HepG2 (cell line): Measurements from ENCODE around the gene TMEM8B. TPM values are rescaled to one million over a fixed set of nuclear protein-coding genes. Genes with fewer than 3 reads are reported as not detected.

Experiments used
- ATAC-seq: fragments of 200-7000 bp; cut with Tn5 transposase; 3 replicates; pipeline ENCODE4 v1.9.1; 2020; ENCODE audit warnings: mild to moderate bottlenecking, moderate library complexity
- BruUV-seq: library from RNA; stranded (reverse); fragments of 400-500 nt; replicated peaks from 2 replicates; lab custom pipeline; 2021; lab: Mats Ljungman, UMichigan
- CTCF ChIA-PET: fragments of 300-600 bp; formaldehyde crosslinking; extraction: SDS; loops from one replicate; lab custom pipeline; 2021; ENCODE audit warnings: low total read pairs, inconsistent platforms, low intra/inter-chr PET ratio; lab: Yijun Ruan, JAX
- POLR2A ChIA-PET: fragments of 350-600 bp; sonication (Branson Sonifier 250); formaldehyde crosslinking; loops from one replicate; lab custom pipeline; 2020; ENCODE audit warnings: antibody characterized with exemption, inconsistent platforms; lab: Yijun Ruan, JAX
- DNase-seq: peaks from one replicate; pipeline ENCODE4 v3.0.0-alpha.2; 2015; ENCODE audit warnings: low spot score
- FAIRE-seq: peaks from 3 replicates; lab custom pipeline; 2011; peaks lifted over from hg19 to GRCh38; lab: Jason Lieb, UNC
- H2AFZ ChIP-seq: one replicate; pipeline ENCODE4 v1.6.1; 2011; ENCODE audit warnings: low read length, inconsistent platforms
- H3K27ac ChIP-seq: fragments of 300-600 bp; 3 replicates; pipeline ENCODE4 v1.8.0; 2011; ENCODE audit warnings: mixed run types, mild to moderate bottlenecking, mixed read lengths, low read length, inconsistent platforms; ENCODE audit not compliant: insufficient read depth; ENCODE audit errors: extremely low read length
- H3K27me3 ChIP-seq, 2 experiments: fragments of 200-600 bp in 1 of 2; 2 replicates in 1 of 2; 3 replicates in 1 of 2; pipeline versions ENCODE4 v1.6.0 to v1.8.0; 2011; ENCODE audit warnings: low read length in 2 of 2, mild to moderate bottlenecking in 2 of 2, moderate library complexity in 2 of 2, inconsistent platforms in 1 of 2; ENCODE audit not compliant: insufficient read depth in 2 of 2, control insufficient read depth in 1 of 2
- H3K36me3 ChIP-seq, 2 experiments: fragments of 200-600 bp in 1 of 2; replicated peaks in 1 of 2; 2 replicates in 1 of 2; 3 replicates in 1 of 2; pipeline versions ENCODE4 v1.5.1 to v1.8.0; 2011; ENCODE audit warnings: low read length in 2 of 2, inconsistent platforms in 1 of 2; ENCODE audit not compliant: insufficient read depth in 2 of 2, control insufficient read depth in 1 of 2
- H3K4me1 ChIP-seq: 2 replicates; pipeline ENCODE4 v1.5.1; 2012; ENCODE audit warnings: low read length, inconsistent platforms; ENCODE audit not compliant: insufficient read depth
- H3K4me2 ChIP-seq: 2 replicates; pipeline ENCODE4 v1.6.0; 2011; ENCODE audit warnings: low read depth, low read length, inconsistent platforms
- H3K4me3 ChIP-seq, 3 experiments: fragments of 200-600 bp in 1 of 3; sonication (generic), shearing (Covaris generic) in 1 of 3; replicated peaks in 1 of 3; 2 replicates each; pipeline ENCODE4 v1.5.1; 2011 to 2016; ENCODE audit warnings: low read length in 3 of 3, inconsistent platforms in 2 of 3, low read depth in 2 of 3, mild to moderate bottlenecking in 2 of 3, control low read depth in 1 of 3, mixed read lengths in 1 of 3; ENCODE audit not compliant: insufficient read depth in 1 of 3
- H3K79me2 ChIP-seq: one replicate; pipeline ENCODE4 v1.6.1; 2011; ENCODE audit warnings: low read length, inconsistent platforms; ENCODE audit not compliant: insufficient read depth
- H3K9ac ChIP-seq: 2 replicates; pipeline ENCODE4 v1.6.0; 2011; ENCODE audit warnings: mild to moderate bottlenecking, low read depth, low read length, inconsistent platforms; ENCODE audit not compliant: insufficient read depth
- H3K9me3 ChIP-seq: 2 replicates; pipeline ENCODE4 v1.5.1; 2012; ENCODE audit warnings: mild to moderate bottlenecking, low read length
- H4K20me1 ChIP-seq: 2 replicates; pipeline ENCODE4 v1.6.0; 2011; ENCODE audit warnings: inconsistent platforms, mild to moderate bottlenecking, low read length, moderate library complexity; ENCODE audit not compliant: insufficient read depth
- ATAD3A ChIP-seq: sonication (generic); formaldehyde crosslinking; IDR thresholded peaks from 2 replicates; pipeline ENCODE4 v1.4.0; 2020; ENCODE audit warnings: missing genetic modification reagents
- CC2D1A ChIP-seq: sonication (generic); formaldehyde crosslinking; IDR thresholded peaks from 2 replicates; pipeline ENCODE4 v1.8.1; 2023; ENCODE audit warnings: mild to moderate bottlenecking, missing genetic modification reagents
- GPN1 ChIP-seq: sonication (generic); formaldehyde crosslinking; IDR thresholded peaks from 2 replicates; pipeline ENCODE4 v1.5.1; 2020; ENCODE audit warnings: missing genetic modification reagents, borderline replicate concordance
- HOXD1 ChIP-seq: sonication (generic); formaldehyde crosslinking; IDR thresholded peaks from 2 replicates; pipeline ENCODE4 v1.5.0; 2020; ENCODE audit warnings: missing genetic modification reagents
- JUNB ChIP-seq: sonication (generic); formaldehyde crosslinking; IDR thresholded peaks from 2 replicates; pipeline ENCODE4 v1.8.0; 2022; ENCODE audit warnings: missing genetic modification reagents, mild to moderate bottlenecking, borderline replicate concordance
- KDM1A ChIP-seq: IDR thresholded peaks from 2 replicates; pipeline ENCODE4 v1.6.1; 2016; ENCODE audit warnings: missing compliant biosample characterization
- KLF16 ChIP-seq, 2 experiments: sonication (generic) in 1 of 2; formaldehyde crosslinking in 1 of 2; IDR thresholded peaks; 2 replicates each; pipeline versions ENCODE4 v1.6.1 to v1.8.0; 2016 to 2023; ENCODE audit warnings: missing genetic modification reagents in 2 of 2, missing compliant biosample characterization in 1 of 2
- MAF1 ChIP-seq: sonication (generic); formaldehyde crosslinking; IDR thresholded peaks from 2 replicates; pipeline ENCODE4 v1.5.0; 2020; ENCODE audit warnings: missing genetic modification reagents, borderline replicate concordance
- MAFF ChIP-seq: IDR thresholded peaks from 2 replicates; pipeline ENCODE4 v1.6.1; 2011; ENCODE audit warnings: low read depth, low read length, improper control_type of control experiment
- MAFK ChIP-seq, 2 experiments: IDR thresholded peaks in 1 of 2; conservative IDR thresholded peaks in 1 of 2; 2 replicates each; pipeline ENCODE4 v1.6.1; 2011; ENCODE audit warnings: improper control_type of control experiment in 2 of 2, low read length in 2 of 2
- MIER2 ChIP-seq: IDR thresholded peaks from 2 replicates; pipeline ENCODE4 v1.6.1; 2016; ENCODE audit warnings: missing biosample characterization, missing genetic modification reagents
- NFE2L2 ChIP-seq: fragments of 150-350 bp; IDR thresholded peaks from 2 replicates; pipeline ENCODE4 v1.6.1; 2014; ENCODE audit warnings: low read length
- RBFOX2 ChIP-seq: fragments of 200-400 bp; formaldehyde crosslinking; IDR thresholded peaks from 2 replicates; pipeline ENCODE4 v1.6.1; 2017; ENCODE audit warnings: low read depth, mild to moderate bottlenecking, low read length
- SAFB2 ChIP-seq: sonication (generic); formaldehyde crosslinking; IDR thresholded peaks from 2 replicates; pipeline ENCODE4 v1.5.1; 2020; ENCODE audit warnings: missing genetic modification reagents, low read depth, mild to moderate bottlenecking, borderline replicate concordance
- SMAD9 ChIP-seq: sonication (generic); formaldehyde crosslinking; IDR thresholded peaks from 2 replicates; pipeline ENCODE4 v1.5.1; 2020; ENCODE audit warnings: mild to moderate bottlenecking, missing genetic modification reagents
- SMC3 ChIP-seq: IDR thresholded peaks from 2 replicates; pipeline ENCODE4 v1.6.1; 2011; ENCODE audit warnings: low read length, improper control_type of control experiment
- U2AF2 ChIP-seq: fragments of 200-400 bp; formaldehyde crosslinking; IDR thresholded peaks from 2 replicates; pipeline ENCODE4 v1.6.1; 2017; ENCODE audit warnings: low read depth, mild to moderate bottlenecking, low read length
- ZNF24 ChIP-seq: fragments of 450-650 bp; IDR thresholded peaks from 2 replicates; pipeline ENCODE4 v1.6.1; 2017; ENCODE audit warnings: antibody characterized with exemption, mild to moderate bottlenecking
- ZNF331 ChIP-seq: sonication (generic); formaldehyde crosslinking; IDR thresholded peaks from 2 replicates; pipeline ENCODE4 v1.4.0; 2020; ENCODE audit warnings: missing genetic modification reagents
- ZNF672 ChIP-seq: sonication (generic); formaldehyde crosslinking; IDR thresholded peaks from 2 replicates; pipeline ENCODE4 v1.8.1; 2022; ENCODE audit warnings: missing genetic modification reagents
- ZNF703 ChIP-seq: sonication (generic); formaldehyde crosslinking; IDR thresholded peaks from 2 replicates; pipeline ENCODE4 v1.5.1; 2020; ENCODE audit warnings: missing genetic modification reagents, mild to moderate bottlenecking, moderate library complexity, borderline replicate concordance
- WGBS: methylation state at CpG from one replicate; pipeline ENCODE4 v1.1.6; 2017; ENCODE audit warnings: low lambda C conversion rate; 5-methylcytosine and 5-hydroxymethylcytosine counted together
- in situ Hi-C: cut with HindIII; loops from 2 replicates; pipeline ENCODE4 v1.10.0; 2017; ENCODE audit warnings: low pct_unique_long_range_greater_than_20kb; ENCODE audit not compliant: extremely low pct_ligation_motif_present
- intact Hi-C: fragments of 100-400 bp; cut with micrococcal nuclease; formaldehyde crosslinking; loops from one replicate; pipeline ENCODE4 v1.10.0; 2022; ENCODE audit not compliant: unreplicated experiment
- polyA plus RNA-seq, 8 experiments: library from polyadenylated mRNA; depleted of rRNA in 3 of 8; stranded (reverse) in 7 of 8; unstranded in 1 of 8; fragments of >200 nt; fragmentation: Illumina TruSeq in 4 of 8; extraction: Trizol in 4 of 8; gene quantifications; 2 replicates each; pipeline versions ENCODE4 v1.2.1 to v1.2.3, GENCODE V29; 2011 to 2016; ENCODE audit warnings: low read depth in 4 of 8, missing spikeins in 1 of 8, mixed read lengths in 1 of 8; ENCODE audit not compliant: insufficient read depth in 1 of 8
- total RNA-seq, 5 experiments: library from RNA; depleted of rRNA; stranded (reverse); fragments of >200 nt; fragmentation: Illumina TruSeq; extraction: Trizol; gene quantifications; 2 replicates each; pipeline ENCODE4 v1.2.3, GENCODE V29; 2016; ENCODE audit warnings: low read depth in 1 of 5
- TF ChIP-seq, protein P1 (sequence below): sonication (generic); formaldehyde crosslinking; IDR thresholded peaks from 2 replicates; pipeline ENCODE4 v1.5.0; 2020; ENCODE audit warnings: missing genetic modification reagents

Gene TMEM8B
- total and polyA plus RNA-seq, 2 of the 13 experiments (the other 11 are each of a cell fraction or from before 2014, with no cell fraction given), result 2.1 to 2.7 TPM

DNA sequence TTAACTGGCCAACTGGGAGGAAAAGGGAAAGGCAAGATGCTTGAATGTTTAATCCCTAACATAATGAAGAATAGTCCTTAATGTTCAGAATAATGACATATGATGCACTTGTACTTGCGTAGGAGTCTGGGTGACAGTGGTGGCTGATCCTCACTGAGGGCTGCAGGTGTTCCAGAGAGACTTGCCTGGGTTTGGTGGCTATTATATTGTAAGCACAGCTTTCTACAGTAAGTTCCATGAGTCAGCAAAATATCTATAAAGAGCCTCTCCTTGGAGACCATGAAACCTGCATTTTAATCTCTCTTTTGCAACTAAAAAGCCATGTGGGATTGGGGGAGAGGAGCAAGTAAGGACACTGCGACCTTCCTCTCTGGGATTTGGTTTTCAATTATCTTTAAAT, 39.5 kb upstream of the TMEM8B start:
- no peak for ATAC-seq
- Histone ChIP-seq H3K4me2 (no peak overlapping the region), H3K9ac (no peak overlapping the region), H3K9me3 (no peaks in the 10 kb centered on the region), H3K27ac (no peak overlapping the region), H3K4me3 (no peak overlapping the region), H3K4me1 (no peaks in the 10 kb centered on the region; the same call in 1 of the 2 replicates), H4K20me1 (no peaks in the 10 kb centered on the region), H3K79me2 (no peaks in the 10 kb centered on the region), H3K27me3 (no peaks in the 10 kb centered on the region), H2AFZ (no peak overlapping the region), H3K36me3 (peaks cover 3 to 11% of the 10 kb centered on the region in 2 experiments)
- DNase-seq, result no peak
- POLR2A ChIA-PET, result interaction anchor here (1.0 kb wide), 1 partner anchor 22 kb away, joined by 3 read pairs; no protein-coding TSS in a partner anchor
- WGBS, result 100% methylated on average over 2 of the region's 2 CpGs
- in situ Hi-C loops (loop anchor here (5.0 kb wide), 1 partner anchor 93 kb away; no protein-coding TSS in a partner anchor), intact Hi-C loops (no loop called here)
- TF ChIP-seq NFE2L2, result peak; percentile 45; the same call in 1 of the 2 replicates
- peak; percentile 90 for TF ChIP-seq MAFF
- TF ChIP-seq KDM1A, result no peak
- TF ChIP-seq MAFK (conservative IDR thresholded peaks at IDR 0.05 in 1 of 2, IDR thresholded peaks at IDR 0.05 in 1 of 2; ENCODE audit: low read length in 2 of 2), result peak; percentile 91 to 95
- no peak for TF ChIP-seq ATAD3A
- no peak for TF ChIP-seq U2AF2
- no TSS peak for BruUV-seq
- no peak for FAIRE-seq
- CTCF ChIA-PET, result interaction anchor here (1.3 to 2.4 kb wide), 4 partner anchors 24 to 93 kb away, joined by 7 to 26 read pairs (median 13); no protein-coding TSS in a partner anchor

DNA sequence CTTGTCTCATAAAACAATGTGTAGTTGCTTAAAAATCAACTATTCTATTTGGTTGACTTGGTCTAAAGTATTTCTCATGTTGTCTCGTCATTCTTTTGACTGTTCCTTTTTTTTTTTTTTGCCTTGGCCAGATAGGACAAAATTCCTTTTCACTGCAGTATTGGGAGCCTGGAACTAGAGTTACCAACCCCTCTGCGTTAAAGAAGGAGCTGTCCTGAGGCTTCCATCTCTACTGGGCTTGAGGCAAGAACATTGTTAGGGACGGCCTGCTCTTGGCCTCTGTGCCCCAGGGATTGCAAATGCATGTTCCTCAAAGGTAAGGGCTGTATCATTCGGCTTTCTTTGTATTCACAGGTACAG, 39.0 kb upstream of the TMEM8B start:
- no peak overlapping the region for H3K27ac ChIP-seq
- CTCF ChIA-PET, result interaction anchor here (1.3 to 2.4 kb wide), 4 partner anchors 24 to 92 kb away, joined by 7 to 26 read pairs (median 13); no protein-coding TSS in a partner anchor
- H3K9me3 ChIP-seq, result no peaks in the 10 kb centered on the region
- FAIRE-seq (no peak), DNase-seq (no peak), ATAC-seq (peak; percentile 18; the same call in 1 of the 3 replicates)
- H3K9ac ChIP-seq, result no peak overlapping the region
- H3K79me2 ChIP-seq, result no peaks in the 10 kb centered on the region
- intact Hi-C loops, result loop anchor here (2.0 kb wide), 2 partner anchors 37 to 93 kb away; no protein-coding TSS in a partner anchor
- no peak for TF ChIP-seq ZNF672
- TF ChIP-seq SMC3, result no peak
- TF ChIP-seq HOXD1 (CRISPR knock-in tag), result no peak
- TF ChIP-seq MAF1 (CRISPR knock-in tag), result no peak
- no peak for TF ChIP-seq ZNF331 (CRISPR knock-in tag)
- TF ChIP-seq SAFB2, result no peak
- no peak for TF ChIP-seq MIER2 (CRISPR knock-in tag)
- no peak for TF ChIP-seq GPN1 (CRISPR knock-in tag)
- TF ChIP-seq ZNF703 (CRISPR knock-in tag), result no peak
- TF ChIP-seq KLF16 (CRISPR knock-in tag; IDR thresholded peaks at IDR 0.05), result no peak
- TF ChIP-seq CC2D1A, result no peak
- no peak for TF ChIP-seq JUNB
- no peak for TF ChIP-seq RBFOX2
- no peak for TF ChIP-seq SMAD9
- no peak for TF ChIP-seq ZNF24
- TF ChIP-seq, protein P1, sequence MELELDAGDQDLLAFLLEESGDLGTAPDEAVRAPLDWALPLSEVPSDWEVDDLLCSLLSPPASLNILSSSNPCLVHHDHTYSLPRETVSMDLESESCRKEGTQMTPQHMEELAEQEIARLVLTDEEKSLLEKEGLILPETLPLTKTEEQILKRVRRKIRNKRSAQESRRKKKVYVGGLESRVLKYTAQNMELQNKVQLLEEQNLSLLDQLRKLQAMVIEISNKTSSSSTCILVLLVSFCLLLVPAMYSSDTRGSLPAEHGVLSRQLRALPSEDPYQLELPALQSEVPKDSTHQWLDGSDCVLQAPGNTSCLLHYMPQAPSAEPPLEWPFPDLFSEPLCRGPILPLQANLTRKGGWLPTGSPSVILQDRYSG, result no peak
- H3K27me3 ChIP-seq, result no peaks in the 10 kb centered on the region
- H3K4me2 ChIP-seq, result no peak overlapping the region
- POLR2A ChIA-PET, result interaction anchor here (1.0 kb wide), 1 partner anchor 22 kb away, joined by 3 read pairs; no protein-coding TSS in a partner anchor
- WGBS, result 30% methylated on average over 4 of the region's 4 CpGs
- no peaks in the 10 kb centered on the region for H4K20me1 ChIP-seq
- peaks cover 3 to 11% of the 10 kb centered on the region in 2 experiments for H3K36me3 ChIP-seq
- H3K4me1 ChIP-seq, result no peaks in the 10 kb centered on the region; the same call in 1 of the 2 replicates
- in situ Hi-C loops, result no loop called here
- no peak overlapping the region for H2AFZ ChIP-seq
- no peak overlapping the region for H3K4me3 ChIP-seq
- BruUV-seq, result no TSS peak
